Spleen (tissue), 7 donors: ENCODE data around the gene GLIPR1L1.

Experiments
- POLR2A ChIP-seq, 3 donors: fragments of 450-650 bp; IDR thresholded peaks; one replicate each; pipeline ENCODE4 v1.5.1; 2017; ENCODE audit warnings: antibody characterized with exemption in 3 of 3, mild to moderate bottlenecking in 1 of 3
- POLR2AphosphoS5 ChIP-seq, 3 donors: sonication (generic); formaldehyde crosslinking; IDR thresholded peaks; one replicate each; pipeline ENCODE4 v1.5.1; 2017; ENCODE audit warnings: antibody characterized with exemption in 3 of 3
- TF ChIP-seq, protein P1 (sequence below), 11 experiments: fragments of 200-600 bp in 7 of 11; fragments of 450-650 bp in 4 of 11; sonication (generic) in 4 of 11; IDR thresholded peaks in 8 of 11; conservative IDR thresholded peaks in 3 of 11; 1 replicate in 7 of 11; 2 replicates in 4 of 11; pipeline versions ENCODE4 v1.4.0 to v1.8.0; 2016 to 2021; ENCODE audit warnings: antibody characterized with exemption in 11 of 11, inconsistent platforms in 4 of 11, mild to moderate bottlenecking in 1 of 11
- donor health status: DM: no; HTN: no; CAD: no; lungs with moderate emphysema.
- donor health status: DM: no; HTN: no; CAD: no.
- donor health status: DM: no; HTN: no; CAD: no.

DNA sequence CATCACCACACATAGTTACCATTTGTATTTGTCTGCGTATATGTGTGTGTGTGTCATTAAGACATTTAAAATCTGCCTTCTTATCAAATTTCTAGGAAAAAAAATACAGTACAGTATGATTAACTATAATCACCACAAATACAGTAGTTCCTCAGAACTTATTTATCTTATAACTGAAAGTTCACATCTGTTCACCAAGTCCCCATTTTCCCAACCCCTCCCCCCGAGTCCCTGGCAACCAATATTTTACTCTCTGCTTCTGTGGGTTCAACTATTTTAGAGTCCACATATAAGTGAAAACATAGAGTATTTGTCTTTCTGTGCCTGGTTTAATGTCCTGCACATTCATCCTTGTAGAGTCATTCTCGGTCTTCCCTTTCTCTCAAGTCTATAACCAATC is 16.7 kb upstream of the GLIPR1L1 start:
- TF ChIP-seq, protein P1, sequence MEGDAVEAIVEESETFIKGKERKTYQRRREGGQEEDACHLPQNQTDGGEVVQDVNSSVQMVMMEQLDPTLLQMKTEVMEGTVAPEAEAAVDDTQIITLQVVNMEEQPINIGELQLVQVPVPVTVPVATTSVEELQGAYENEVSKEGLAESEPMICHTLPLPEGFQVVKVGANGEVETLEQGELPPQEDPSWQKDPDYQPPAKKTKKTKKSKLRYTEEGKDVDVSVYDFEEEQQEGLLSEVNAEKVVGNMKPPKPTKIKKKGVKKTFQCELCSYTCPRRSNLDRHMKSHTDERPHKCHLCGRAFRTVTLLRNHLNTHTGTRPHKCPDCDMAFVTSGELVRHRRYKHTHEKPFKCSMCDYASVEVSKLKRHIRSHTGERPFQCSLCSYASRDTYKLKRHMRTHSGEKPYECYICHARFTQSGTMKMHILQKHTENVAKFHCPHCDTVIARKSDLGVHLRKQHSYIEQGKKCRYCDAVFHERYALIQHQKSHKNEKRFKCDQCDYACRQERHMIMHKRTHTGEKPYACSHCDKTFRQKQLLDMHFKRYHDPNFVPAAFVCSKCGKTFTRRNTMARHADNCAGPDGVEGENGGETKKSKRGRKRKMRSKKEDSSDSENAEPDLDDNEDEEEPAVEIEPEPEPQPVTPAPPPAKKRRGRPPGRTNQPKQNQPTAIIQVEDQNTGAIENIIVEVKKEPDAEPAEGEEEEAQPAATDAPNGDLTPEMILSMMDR (IDR thresholded peaks at IDR 0.05 in 8 of 11, conservative IDR thresholded peaks at IDR 0.05 in 3 of 11): no peak
- TF ChIP-seq POLR2AphosphoS5 (IDR thresholded peaks at IDR 0.05): no peak
- no peak for TF ChIP-seq POLR2A (IDR thresholded peaks at IDR 0.05)
